H1 (cell line): ENCODE results near the gene CHRNA3. TPM values are rescaled to one million over a fixed set of nuclear protein-coding genes. Genes with fewer than 3 reads are reported as not detected.

ENCODE experiments used
- CTCF ChIA-PET: fragments of 300-600 bp; sonication (Branson Sonifier 250); formaldehyde crosslinking; loops from one replicate; lab custom pipeline; 2021; ENCODE audit not compliant: partially characterized antibody; lab: Charles Lee
- POLR2A ChIA-PET: fragments of 300-600 bp; sonication (Branson Sonifier 250); formaldehyde crosslinking; loops from one replicate; lab custom pipeline; 2021; ENCODE audit warnings: inconsistent platforms; ENCODE audit not compliant: partially characterized antibody; lab: Charles Lee
- DNase-seq, 2 experiments: peaks; one replicate each; pipeline versions ENCODE4 v3.0.0 to v3.0.0-alpha.2; 2010 to 2022; ENCODE audit warnings: low spot score in 2 of 2, low read depth in 1 of 2, mixed read lengths in 1 of 2
- FAIRE-seq: peaks from 2 replicates; lab custom pipeline; 2011; peaks lifted over from hg19 to GRCh38; lab: Jason Lieb, UNC
- H2AFZ ChIP-seq: 2 replicates; pipeline ENCODE4 v1.8.1; 2012; ENCODE audit warnings: low read length, inconsistent platforms
- H2AK5ac ChIP-seq: 2 replicates; pipeline ENCODE4 v1.6.1; 2013; ENCODE audit warnings: low read depth, low read length
- H2BK120ac ChIP-seq: replicated peaks from 2 replicates; pipeline ENCODE3; 2013; ENCODE audit warnings: low read depth, low read length, inconsistent platforms
- H2BK12ac ChIP-seq: 2 replicates; pipeline ENCODE4 v1.6.1; 2013; ENCODE audit warnings: low read depth, low read length
- H2BK15ac ChIP-seq: 2 replicates; pipeline ENCODE4 v1.6.1; 2013; ENCODE audit warnings: low read length
- H2BK20ac ChIP-seq: 2 replicates; pipeline ENCODE4 v1.6.1; 2013; ENCODE audit warnings: low read length
- H2BK5ac ChIP-seq: 2 replicates; pipeline ENCODE4 v1.6.1; 2013; ENCODE audit warnings: low read depth, low read length
- H3K14ac ChIP-seq: 2 replicates; pipeline ENCODE4 v1.6.1; 2013; ENCODE audit warnings: inconsistent platforms; ENCODE audit not compliant: insufficient read length
- H3K18ac ChIP-seq: 2 replicates; pipeline ENCODE4 v1.6.1; 2013; ENCODE audit warnings: low read length; ENCODE audit errors: extremely low read depth
- H3K23ac ChIP-seq: 2 replicates; pipeline ENCODE4 v1.6.1; 2013; ENCODE audit warnings: inconsistent platforms; ENCODE audit not compliant: insufficient read length
- H3K23me2 ChIP-seq: 2 replicates; pipeline ENCODE4 v1.6.1; 2013; ENCODE audit warnings: low read depth, low read length
- H3K27ac ChIP-seq: 2 replicates; pipeline ENCODE4 v1.6.1; 2011; ENCODE audit warnings: low read depth, low read length, inconsistent platforms
- H3K27me3 ChIP-seq, 4 experiments: replicated peaks in 1 of 4; 1 replicate in 1 of 4; 2 replicates in 3 of 4; pipeline versions ENCODE4 v1.6.1 to v1.8.1; 2011 to 2013; ENCODE audit warnings: low read length in 3 of 4, mild to moderate bottlenecking in 3 of 4, inconsistent platforms in 2 of 4, mixed read lengths in 2 of 4, moderate library complexity in 1 of 4; ENCODE audit not compliant: control insufficient read depth in 3 of 4, insufficient read depth in 3 of 4; ENCODE audit errors: extremely low read depth in 1 of 4
- H3K36me3 ChIP-seq, 4 experiments: 2 replicates each; pipeline versions ENCODE4 v1.6.1 to v1.8.1; 2011 to 2013; ENCODE audit warnings: mild to moderate bottlenecking in 4 of 4, low read length in 3 of 4, moderate library complexity in 2 of 4, control low read depth in 1 of 4, inconsistent platforms in 1 of 4; ENCODE audit not compliant: insufficient read depth in 4 of 4, control insufficient read depth in 2 of 4
- H3K4ac ChIP-seq: replicated peaks from 2 replicates; pipeline ENCODE3; 2013; ENCODE audit warnings: low read length, low read depth, mixed read lengths, inconsistent platforms; ENCODE audit not compliant: insufficient read length
- H3K4me1 ChIP-seq, 4 experiments: replicated peaks in 1 of 4; 1 replicate in 1 of 4; 2 replicates in 3 of 4; pipeline versions ENCODE4 v1.6.1 to v1.8.1; 2011 to 2013; ENCODE audit warnings: low read length in 3 of 4, inconsistent platforms in 2 of 4, mixed read lengths in 1 of 4; ENCODE audit not compliant: insufficient read depth in 4 of 4, control insufficient read depth in 3 of 4
- H3K4me2 ChIP-seq, 2 experiments: 2 replicates each; pipeline versions ENCODE4 v1.6.1 to v1.8.1; 2011 to 2013; ENCODE audit warnings: low read depth in 2 of 2, low read length in 2 of 2, control low read depth in 1 of 2, inconsistent platforms in 1 of 2, mild to moderate bottlenecking in 1 of 2; ENCODE audit not compliant: insufficient read depth in 1 of 2
- H3K4me3 ChIP-seq, 4 experiments: fragments of 200-600, 300-600 bp in 1 of 4; sonication (generic), shearing (Covaris generic), sonication (Bioruptor Twin) in 1 of 4; 2 replicates each; pipeline versions ENCODE4 v1.5.1 to v1.8.1; 2011 to 2016; ENCODE audit warnings: low read length in 4 of 4, low read depth in 3 of 4, control low read depth in 2 of 4, inconsistent platforms in 2 of 4, mild to moderate bottlenecking in 2 of 4, mixed read lengths in 1 of 4, moderate library complexity in 1 of 4; ENCODE audit not compliant: insufficient read depth in 2 of 4; ENCODE audit errors: extremely low read depth in 1 of 4
- H3K56ac ChIP-seq: replicated peaks from 2 replicates; pipeline ENCODE3; 2013; ENCODE audit warnings: low read depth, mild to moderate bottlenecking, mixed read lengths, low read length, inconsistent platforms; ENCODE audit not compliant: insufficient read length
- H3K79me1 ChIP-seq: 2 replicates; pipeline ENCODE4 v1.6.1; 2013; ENCODE audit warnings: low read depth, low read length, control low read depth
- H3K79me2 ChIP-seq, 2 experiments: 2 replicates each; pipeline versions ENCODE4 v1.6.1 to v1.8.1; 2012 to 2013; ENCODE audit warnings: low read length in 2 of 2, mild to moderate bottlenecking in 2 of 2, inconsistent platforms in 1 of 2; ENCODE audit not compliant: insufficient read depth in 2 of 2, control insufficient read depth in 1 of 2
- H3K9ac ChIP-seq, 4 experiments: replicated peaks in 1 of 4; 1 replicate in 1 of 4; 2 replicates in 3 of 4; pipeline versions ENCODE4 v1.6.1 to v1.8.1; 2011 to 2013; ENCODE audit warnings: low read depth in 3 of 4, low read length in 3 of 4, control low read depth in 2 of 4, mild to moderate bottlenecking in 2 of 4, moderate library complexity in 2 of 4, inconsistent platforms in 1 of 4; ENCODE audit errors: extremely low read depth in 1 of 4
- H3K9me3 ChIP-seq, 2 experiments: 2 replicates each; pipeline versions ENCODE4 v1.6.1 to v1.8.1; 2012 to 2013; ENCODE audit warnings: mild to moderate bottlenecking in 2 of 2, moderate library complexity in 2 of 2, control low read depth in 1 of 2, inconsistent platforms in 1 of 2, low read depth in 1 of 2, low read length in 1 of 2, mixed read lengths in 1 of 2; ENCODE audit not compliant: insufficient read depth in 2 of 2
- H4K20me1 ChIP-seq, 2 experiments: replicated peaks in 1 of 2; 2 replicates each; pipeline versions ENCODE3 to v1.8.1; 2011 to 2013; ENCODE audit warnings: inconsistent platforms in 2 of 2, low read length in 2 of 2, mild to moderate bottlenecking in 1 of 2; ENCODE audit not compliant: insufficient read depth in 2 of 2, control insufficient read depth in 1 of 2
- H4K5ac ChIP-seq: 2 replicates; pipeline ENCODE4 v1.6.1; 2013; ENCODE audit warnings: low read length, low read depth, mixed read lengths, inconsistent platforms; ENCODE audit not compliant: insufficient read length
- H4K8ac ChIP-seq: 2 replicates; pipeline ENCODE4 v1.8.0; 2013; ENCODE audit warnings: mild to moderate bottlenecking, moderate library complexity, low read length, inconsistent platforms; ENCODE audit not compliant: insufficient read depth; ENCODE audit errors: extremely low read depth
- H4K91ac ChIP-seq: replicated peaks from 2 replicates; pipeline ENCODE3; 2013; ENCODE audit warnings: low read length, mixed read lengths, inconsistent platforms; ENCODE audit not compliant: insufficient read length
- BACH1 ChIP-seq: IDR thresholded peaks from 2 replicates; pipeline ENCODE4 v1.6.1; 2012; ENCODE audit warnings: low read length, improper control_type of control experiment
- CBX8 ChIP-seq: fragments of 300-800, 300-1000 bp; sonication (generic); IDR thresholded peaks from 2 replicates; pipeline ENCODE4 v1.7.1; 2016; ENCODE audit warnings: low read depth, low read length, borderline replicate concordance
- EZH2 ChIP-seq: fragments of 200-600 bp; sonication (generic); IDR thresholded peaks from 2 replicates; pipeline ENCODE4 v1.7.1; 2012; ENCODE audit warnings: low read depth, mild to moderate bottlenecking, moderate library complexity, low read length, inconsistent platforms; ENCODE audit not compliant: severe bottlenecking
- RFX5 ChIP-seq: IDR thresholded peaks from 2 replicates; pipeline ENCODE4 v1.6.1; 2011; ENCODE audit warnings: low read depth, low read length, improper control_type of control experiment, borderline replicate concordance
- WGBS, 2 experiments: shearing (Covaris generic) in 1 of 2; methylation state at CpG; one replicate each; pipeline versions ENCODE4 v1.1.6 to v1.1.7; 2013 to 2015; ENCODE audit warnings: low lambda C conversion rate in 2 of 2, mixed read lengths in 2 of 2, inconsistent platforms in 1 of 2, low coverage in 1 of 2, missing lambda C conversion rate in 1 of 2; ENCODE audit not compliant: insufficient replicate concordance in 2 of 2, insufficient coverage in 1 of 2, insufficient read length in 1 of 2; ENCODE audit errors: extremely low coverage in 1 of 2, missing lambda C conversion rate in 1 of 2; 5-methylcytosine and 5-hydroxymethylcytosine counted together
- polyA plus RNA-seq, 7 experiments: library from polyadenylated mRNA; depleted of rRNA in 3 of 7; stranded (reverse) in 5 of 7; unstranded in 2 of 7; fragments of >200 nt in 5 of 7; fragments of 200-250 nt in 2 of 7; gene quantifications; 1 replicate in 5 of 7; 2 replicates in 1 of 7; 4 replicates in 1 of 7; pipeline versions ENCODE4 v1.2.1 to v1.2.3, GENCODE V29; 2011 to 2013; ENCODE audit warnings: missing spikeins in 2 of 7, mixed read lengths in 2 of 7
- total RNA-seq: library from RNA; stranded (reverse); fragmentation: NEBNext Ultra II Directional; extraction: Animal tissue kit (Norgen Biotek cat#: 25700); gene quantifications from 2 replicates; pipeline ENCODE4 v1.2.1, GENCODE V29; 2021

Gene CHRNA3
- total and polyA plus RNA-seq, 2 of the 8 experiments (the other 6 are each of a cell fraction or from before 2014, with no cell fraction given) = 2.1 to 4.7 TPM

DNA sequence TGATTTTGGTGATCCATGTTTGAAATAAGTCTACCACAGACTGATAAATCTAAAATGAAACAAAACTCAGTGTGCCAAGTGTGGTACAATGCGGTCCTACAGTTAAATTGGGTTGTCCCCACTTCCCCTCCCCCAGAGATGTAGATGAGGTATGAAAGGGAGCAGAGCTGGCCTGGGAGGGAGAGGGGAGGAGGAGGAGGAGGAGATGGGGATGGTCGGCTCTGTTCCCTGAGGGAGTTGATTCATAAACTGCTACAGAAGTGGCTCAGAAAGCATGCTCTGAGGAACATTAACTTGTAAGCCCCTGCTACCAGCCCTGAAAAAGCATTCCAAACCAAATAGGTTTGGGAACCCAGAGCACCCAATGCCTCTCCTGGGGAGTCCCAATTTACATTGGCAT lies 48.2 kb upstream of the CHRNA3 start:
- Histone ChIP-seq H3K9me3 (no peaks in the 10 kb centered on the region), H2AK5ac (no peak overlapping the region), H3K36me3 (no peaks in the 10 kb centered on the region), H3K4me1 (peaks cover 3 to 17% (median 9%) of the 10 kb centered on the region in 4 experiments), H2AFZ (no peak overlapping the region), H3K14ac (no peak overlapping the region), H3K4me3 (no peak overlapping the region), H3K4ac (no peak overlapping the region), H3K27me3 (no peaks in the 10 kb centered on the region; a peak in 1 of 7 replicates), H3K27ac (no peak overlapping the region), H4K91ac (no peak overlapping the region), H3K4me2 (no peak overlapping the region; a peak in 2 of 4 replicates), H2BK5ac (no peak overlapping the region), H4K5ac (no peak overlapping the region), H2BK120ac (no peak overlapping the region), H2BK15ac (0 out of 2 replicates have a peak overlapping the region, but pooled peaks have one; percentile 1), H3K56ac (no peak overlapping the region), H3K18ac (no peak overlapping the region), H3K23me2 (no peaks in the 10 kb centered on the region), H3K23ac (no peak overlapping the region), H2BK12ac (no peak overlapping the region), H3K79me2 (no peaks in the 10 kb centered on the region), H2BK20ac (no peak overlapping the region), H4K8ac (no peak overlapping the region), H4K20me1 (no peaks in the 10 kb centered on the region), H3K9ac (no peak overlapping the region), H3K79me1 (no peaks in the 10 kb centered on the region)
- TF ChIP-seq RFX5 = no peak
- no peak for TF ChIP-seq EZH2
- TF ChIP-seq CBX8 = no peak
- TF ChIP-seq BACH1 = no peak
- ChIA-PET CTCF (interaction anchor here (0.8 to 1.7 kb wide), 4 partner anchors 27 to 50 kb away, joined by 3 to 13 read pairs (median 3); no protein-coding TSS in a partner anchor), POLR2A (interaction anchor here (1.2 kb wide), 1 partner anchor 9 kb away, joined by 3 read pairs; no protein-coding TSS in a partner anchor)
- no peak for DNase-seq
- FAIRE-seq = no peak
- 82% methylated on average over 2 of the region's 2 CpGs; no CpG with 5 or more reads in 1 of the 2 experiments for WGBS, 2 experiments
